ENCODE measurements around the gene FAM124A. TPM values are rescaled to one million over a fixed set of nuclear protein-coding genes. Genes with fewer than 3 reads are reported as not detected.

FAM124A gene
- total RNA-seq, 1 experiment from 2014 or later, result 3.1 TPM

GRCh38 chr13:51236491-51236792 lies 14.2 kb downstream of the FAM124A start:
- TF ChIP-seq EGR1 (IDR thresholded peaks at IDR 0.05; ENCODE audit: low read depth) (no peak), CEBPB (IDR thresholded peaks at IDR 0.05; ENCODE audit: low read depth) (no peak), ZBTB33 (IDR thresholded peaks at IDR 0.05; ENCODE audit: extremely low read depth, insufficient replicate concordance, low read length) (no peak), ZNF274 (IDR thresholded peaks at IDR 0.05; ENCODE audit: low read depth, low read length) (no peak), JUND (IDR thresholded peaks at IDR 0.05) (no peak), SP1 (IDR thresholded peaks at IDR 0.05; ENCODE audit: low read depth) (no peak), MAX (IDR thresholded peaks at IDR 0.05) (no peak), POLR2A (IDR thresholded peaks at IDR 0.05; ENCODE audit: borderline replicate concordance, extremely low read depth, insufficient read depth, insufficient read length) (no peak), TCF7L2 (IDR thresholded peaks at IDR 0.05; ENCODE audit: borderline replicate concordance, extremely low read depth, insufficient read depth, insufficient read length) (no peak), ELF1 (IDR thresholded peaks at IDR 0.05; ENCODE audit: borderline replicate concordance, low read depth) (no peak), FOSL1 (IDR thresholded peaks at IDR 0.05; ENCODE audit: low read depth) (no peak), SIN3A (IDR thresholded peaks at IDR 0.05; ENCODE audit: low read depth) (no peak), EZH2phosphoT487 (IDR thresholded peaks at IDR 0.05; ENCODE audit: borderline replicate concordance) (no peak), RAD21 (IDR thresholded peaks at IDR 0.05; ENCODE audit: low read depth) (no peak), POLR2AphosphoS5 (IDR thresholded peaks at IDR 0.05; ENCODE audit: low read depth, low read length) (no peak), CBX3 (IDR thresholded peaks at IDR 0.05; ENCODE audit: low read depth) (no peak)
- TF ChIP-seq, protein P1, sequence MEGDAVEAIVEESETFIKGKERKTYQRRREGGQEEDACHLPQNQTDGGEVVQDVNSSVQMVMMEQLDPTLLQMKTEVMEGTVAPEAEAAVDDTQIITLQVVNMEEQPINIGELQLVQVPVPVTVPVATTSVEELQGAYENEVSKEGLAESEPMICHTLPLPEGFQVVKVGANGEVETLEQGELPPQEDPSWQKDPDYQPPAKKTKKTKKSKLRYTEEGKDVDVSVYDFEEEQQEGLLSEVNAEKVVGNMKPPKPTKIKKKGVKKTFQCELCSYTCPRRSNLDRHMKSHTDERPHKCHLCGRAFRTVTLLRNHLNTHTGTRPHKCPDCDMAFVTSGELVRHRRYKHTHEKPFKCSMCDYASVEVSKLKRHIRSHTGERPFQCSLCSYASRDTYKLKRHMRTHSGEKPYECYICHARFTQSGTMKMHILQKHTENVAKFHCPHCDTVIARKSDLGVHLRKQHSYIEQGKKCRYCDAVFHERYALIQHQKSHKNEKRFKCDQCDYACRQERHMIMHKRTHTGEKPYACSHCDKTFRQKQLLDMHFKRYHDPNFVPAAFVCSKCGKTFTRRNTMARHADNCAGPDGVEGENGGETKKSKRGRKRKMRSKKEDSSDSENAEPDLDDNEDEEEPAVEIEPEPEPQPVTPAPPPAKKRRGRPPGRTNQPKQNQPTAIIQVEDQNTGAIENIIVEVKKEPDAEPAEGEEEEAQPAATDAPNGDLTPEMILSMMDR (IDR thresholded peaks at IDR 0.05 in 2 of 3, conservative IDR thresholded peaks at IDR 0.05 in 1 of 3; ENCODE audit: borderline replicate concordance in 1 of 3, insufficient read depth in 1 of 3, low read depth in 2 of 3, low read length in 2 of 3), result no peak
- TF ChIP-seq, protein P2, sequence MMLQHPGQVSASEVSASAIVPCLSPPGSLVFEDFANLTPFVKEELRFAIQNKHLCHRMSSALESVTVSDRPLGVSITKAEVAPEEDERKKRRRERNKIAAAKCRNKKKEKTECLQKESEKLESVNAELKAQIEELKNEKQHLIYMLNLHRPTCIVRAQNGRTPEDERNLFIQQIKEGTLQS (IDR thresholded peaks at IDR 0.05), result no peak
- Histone ChIP-seq H2AFZ (ENCODE audit: low read depth, low read length, poor library complexity, severe bottlenecking) (no peak overlapping the region), H3K4me2 (ENCODE audit: low read length) (no peak overlapping the region), H3K79me2 (ENCODE audit: insufficient read depth, low read length) (no peaks in the 10 kb centered on the region), H3K9me2 (ENCODE audit: insufficient read depth) (no peaks in the 10 kb centered on the region), H3K9ac (ENCODE audit: low read length) (no peak overlapping the region), H3K4me3 (replicated peaks in 1 of 2; ENCODE audit: low read depth in 1 of 2, low read length in 2 of 2) (no peak overlapping the region), H3K36me3 (ENCODE audit: control insufficient read depth in 1 of 2, insufficient read depth in 2 of 2, low read length in 2 of 2) (no peaks in the 10 kb centered on the region), H4K20me1 (ENCODE audit: insufficient read depth) (no peaks in the 10 kb centered on the region), H3K4me1 (ENCODE audit: control insufficient read depth in 1 of 2, insufficient read depth in 2 of 2, low read length in 2 of 2) (no peaks in the 10 kb centered on the region), H3K9me3 (ENCODE audit: control insufficient read depth in 1 of 2, insufficient read depth in 1 of 2, low read depth in 1 of 2, low read length in 2 of 2) (no peaks in the 10 kb centered on the region), H3K27me3 (ENCODE audit: insufficient read depth, low read length) (no peaks in the 10 kb centered on the region), H3K27ac (ENCODE audit: low read depth, low read length) (no peak overlapping the region)
- POLR2A ChIA-PET, result interaction anchor here (1.0 kb wide), 1 partner anchor 217 kb away, joined by 3 read pairs; the partner anchor contains the start of gene INTS6
- DNase-seq (ENCODE audit: low read depth, low spot score), result no peak
- intact Hi-C loops (cut with micrococcal nuclease), result no loop called here
- ATAC-seq, result no peak
- RAD21 ChIA-PET (ENCODE audit: low non-redundant PET in 1 of 2, low total read pairs in 2 of 2, uncharacterized antibody in 2 of 2, unreplicated experiment in 2 of 2), result no interaction called here
- BruUV-seq (replicated peaks), result no TSS peak
- CTCF ChIA-PET, result interaction anchor here (1.1 to 1.5 kb wide), 2 partner anchors 8 to 50 kb away, joined by 3 to 5 read pairs; no protein-coding TSS in a partner anchor
